NCI-H748 (cell line): ENCODE data around the gene TRIM9.
"Not testable (repeated sequence)": the region's sequence is repeated elsewhere in the genome, so short reads cannot be mapped to it uniquely, and the experiment has no call there.

Source experiments
- DNase-seq: peaks from one replicate; lab custom pipeline; 2025; ENCODE audit not compliant: unreplicated experiment; lab: John Stamatoyannopoulos, UW

The TRIM9 gene

GRCh38 chr14:51004801-51005526, 89.9 kb downstream of the TRIM9 start:
- DNase-seq = no peak

DNA sequence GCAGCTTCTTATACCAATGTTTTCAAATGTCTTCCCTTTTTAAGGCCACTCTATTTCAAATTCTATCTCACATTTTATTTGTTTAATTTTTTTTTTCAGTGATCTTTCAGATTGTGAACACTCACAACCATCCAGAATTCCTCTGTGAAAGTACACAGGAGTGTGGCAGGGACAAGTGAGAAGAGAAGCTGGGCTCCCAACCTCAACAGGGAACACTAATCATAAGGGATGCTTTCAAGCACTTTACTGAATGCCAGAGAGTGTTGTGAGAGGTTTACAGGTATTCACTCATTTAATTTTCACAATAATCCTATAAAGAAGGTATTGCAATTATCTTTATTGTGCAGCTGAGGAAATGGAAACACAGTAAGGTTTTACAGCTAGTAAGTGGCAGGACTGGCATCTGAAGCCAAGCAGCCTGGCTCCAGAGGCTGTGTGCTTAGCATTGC, 90.5 kb downstream of the TRIM9 start:
- DNase-seq = no peak

GRCh38 chr14:51002406-51002999, 92.4 kb downstream of the TRIM9 start:
- no peak for DNase-seq

DNA sequence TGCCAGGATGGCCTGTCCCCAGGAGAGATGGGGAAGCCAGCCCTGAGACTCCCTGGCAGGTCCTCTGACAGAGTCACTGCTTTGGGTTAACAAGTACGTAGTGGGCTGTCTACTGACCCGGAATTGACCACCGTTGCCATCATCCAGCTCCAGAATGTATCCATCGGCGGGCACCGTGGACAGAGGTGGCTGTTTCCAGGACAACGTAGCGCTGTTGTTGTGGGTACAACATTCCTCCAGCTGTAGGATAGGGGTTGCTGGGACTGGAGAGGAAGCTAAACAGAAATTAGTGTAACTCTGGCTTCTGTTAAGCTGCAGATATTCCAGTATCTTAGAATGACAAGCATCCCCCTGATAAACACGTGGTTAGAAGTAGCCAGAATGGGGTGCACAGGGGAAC, 94.3 kb downstream of the TRIM9 start:
- DNase-seq = no peak

- DNase-seq = no peak
Measured at GRCh38 chr14:50999726-51000125, 95.2 kb downstream of the TRIM9 start.

- no peak for DNase-seq
Measured at GRCh38 chr14:50998612-50999011, 96.3 kb downstream of the TRIM9 start.

GRCh38 chr14:50997712-50998111, 97.2 kb downstream of the TRIM9 start:
- DNase-seq = no peak

GRCh38 chr14:50994158-50994557, 100.7 kb downstream of the TRIM9 start:
- DNase-seq = not testable (repeated sequence)

- DNase-seq = no peak
Measured at GRCh38 chr14:50985859-50986331, 109.0 kb downstream of the TRIM9 start.

DNA sequence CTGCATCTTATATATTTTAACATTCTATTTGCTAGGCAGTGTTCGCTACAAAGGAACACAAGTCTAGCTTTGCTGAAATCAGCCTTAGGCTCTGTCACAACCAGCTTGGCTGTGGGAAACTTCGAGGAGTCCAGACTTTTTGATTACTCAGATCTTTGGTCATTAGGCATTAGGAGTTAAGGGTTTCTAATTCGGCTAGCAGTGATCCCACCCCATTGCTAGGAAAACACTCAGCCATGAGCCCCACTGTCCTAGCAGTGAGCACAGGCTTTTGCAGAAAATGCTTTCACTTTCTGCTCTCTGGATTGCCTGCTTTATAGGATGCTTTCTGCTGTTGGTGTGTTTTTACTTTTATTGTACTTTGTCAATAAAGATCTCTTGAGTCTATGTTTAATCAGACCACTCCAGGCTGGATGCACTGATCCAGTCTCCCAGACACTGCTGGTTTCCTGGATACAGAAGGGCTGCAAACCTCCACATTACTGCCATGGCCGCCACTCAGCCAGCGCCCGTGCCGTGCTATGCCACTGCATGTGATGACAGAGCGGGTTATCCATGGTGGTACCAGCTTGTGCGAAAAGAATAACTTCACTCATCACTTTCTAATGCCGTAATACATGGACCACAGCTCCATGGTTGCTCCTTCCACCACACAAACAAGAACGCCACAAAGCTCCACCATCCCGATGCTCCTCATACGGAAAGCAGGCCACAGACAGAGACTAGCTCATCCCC, 109.6 kb downstream of the TRIM9 start:
- DNase-seq = no peak

GRCh38 chr14:50984036-50984710, 110.7 kb downstream of the TRIM9 start:
- no peak for DNase-seq

- no peak for DNase-seq
Measured at GRCh38 chr14:50979941-50980850, 114.7 kb downstream of the TRIM9 start.

DNA sequence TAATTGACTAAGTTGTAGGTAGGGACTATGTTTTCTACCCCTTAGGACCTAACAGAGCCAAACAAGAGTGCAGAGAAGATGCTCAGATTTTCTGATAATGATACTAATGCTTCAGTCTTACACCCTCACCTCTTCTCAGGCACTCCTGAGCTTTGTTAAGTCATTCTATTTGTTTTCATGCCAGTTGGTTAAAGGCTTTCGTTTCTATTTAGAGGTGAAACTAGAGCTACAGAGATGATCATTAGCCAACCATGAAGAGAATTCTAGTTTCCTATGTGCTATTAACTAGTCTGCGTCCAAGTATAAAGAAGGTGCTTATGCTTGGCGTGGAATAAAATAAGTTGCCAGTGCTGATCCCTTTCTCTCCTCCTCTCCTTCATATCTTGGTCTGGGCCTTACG, 116.0 kb downstream of the TRIM9 start:
- no peak for DNase-seq

DNA sequence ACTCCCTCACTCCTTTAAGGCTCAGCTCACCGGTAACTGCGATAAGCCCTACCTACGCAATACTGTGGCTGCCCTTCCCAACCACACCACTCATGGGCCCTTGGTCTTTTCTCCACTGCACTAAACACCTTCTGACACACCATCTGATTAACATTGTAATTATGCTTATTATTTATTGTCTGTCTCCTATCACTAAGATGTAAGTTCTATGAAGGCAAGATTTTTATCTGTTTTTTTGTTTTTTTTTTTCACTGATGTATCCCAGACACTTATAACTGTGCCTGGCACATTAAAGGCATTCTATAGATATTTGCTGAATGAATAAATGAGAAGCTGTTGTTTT, 116.4 kb downstream of the TRIM9 start:
- DNase-seq = no peak

GRCh38 chr14:50977863-50978528, 116.9 kb downstream of the TRIM9 start:
- DNase-seq = no peak

DNA sequence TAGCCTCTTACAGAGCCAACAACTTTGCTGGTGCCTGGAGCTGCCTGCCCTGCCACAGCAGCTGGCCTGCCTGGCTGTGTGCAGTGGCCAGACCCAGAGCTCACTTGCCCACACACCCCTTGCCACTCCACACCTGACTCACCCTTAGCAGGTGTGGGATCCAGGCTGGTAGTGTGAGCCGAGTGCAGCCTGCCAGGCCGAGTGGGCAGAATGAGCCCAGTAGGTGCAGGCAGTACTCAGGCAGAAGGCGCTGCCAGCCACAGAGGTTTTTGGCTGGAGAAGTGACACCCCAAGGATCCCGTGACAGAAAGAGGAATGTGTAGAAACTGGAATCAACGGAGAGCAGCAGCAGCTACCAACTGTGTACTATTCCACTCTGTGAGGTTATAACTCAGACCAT, 120.8 kb downstream of the TRIM9 start:
- DNase-seq = no peak

DNA sequence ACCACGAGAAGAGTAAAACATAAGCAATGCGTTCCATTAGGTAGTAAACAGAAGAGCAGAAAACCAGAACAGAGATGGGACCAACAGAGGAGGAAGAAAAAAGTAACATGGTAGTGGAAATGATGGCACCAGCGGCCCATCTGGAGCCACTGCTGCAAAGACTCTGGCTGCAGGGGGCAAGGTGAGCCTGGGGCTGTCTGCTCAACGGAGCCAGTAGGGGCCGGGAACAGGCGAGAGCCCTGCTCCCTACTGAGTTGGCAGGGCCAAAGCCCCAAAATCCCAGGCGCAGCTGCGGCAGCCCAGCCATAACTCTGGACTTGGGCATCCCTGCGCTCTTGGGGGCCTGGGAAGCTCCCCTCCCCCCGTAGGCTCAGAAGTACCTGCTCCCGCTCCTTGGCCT, 122.2 kb downstream of the TRIM9 start:
- DNase-seq = no peak

GRCh38 chr14:50970886-50971781, 123.8 kb downstream of the TRIM9 start:
- DNase-seq = no peak

- DNase-seq = no peak
Measured at GRCh38 chr14:50967790-50968189, 127.1 kb downstream of the TRIM9 start.
